GM19468 (cell line): ENCODE measurements around the gene RFX2.
A peak's percentile ranks its signal among the peaks of the same experiment; 100 is the strongest.

Source experiments
- ATAC-seq: cut with Tn5 transposase; IDR thresholded peaks from one replicate; pipeline ENCODE4 v1.9.1; 2021; ENCODE audit warnings: mild to moderate bottlenecking, moderate library complexity, moderate number of reproducible peaks; ENCODE audit not compliant: unreplicated experiment; ENCODE audit errors: extremely low read depth

The RFX2 gene

GRCh38 chr19:6110360-6110977, at the start of gene RFX2:
RFX2 (minus strand) TSS chr19:6110500; CDS start chr19:6047496, 63,004 bp downstream.
- ATAC-seq, result peak; percentile 95

GRCh38 chr19:6156033-6156432, 45.7 kb upstream of the RFX2 start:
- no peak for ATAC-seq

- no peak for ATAC-seq
These were observed 40.0 kb upstream of the RFX2 start for GRCh38 chr19:6150289-6150688.

GRCh38 chr19:6141217-6141616, 30.9 kb upstream of the RFX2 start:
- ATAC-seq, result no peak

- ATAC-seq, result no peak
These were observed 28.2 kb upstream of the RFX2 start for GRCh38 chr19:6138511-6138910.

DNA sequence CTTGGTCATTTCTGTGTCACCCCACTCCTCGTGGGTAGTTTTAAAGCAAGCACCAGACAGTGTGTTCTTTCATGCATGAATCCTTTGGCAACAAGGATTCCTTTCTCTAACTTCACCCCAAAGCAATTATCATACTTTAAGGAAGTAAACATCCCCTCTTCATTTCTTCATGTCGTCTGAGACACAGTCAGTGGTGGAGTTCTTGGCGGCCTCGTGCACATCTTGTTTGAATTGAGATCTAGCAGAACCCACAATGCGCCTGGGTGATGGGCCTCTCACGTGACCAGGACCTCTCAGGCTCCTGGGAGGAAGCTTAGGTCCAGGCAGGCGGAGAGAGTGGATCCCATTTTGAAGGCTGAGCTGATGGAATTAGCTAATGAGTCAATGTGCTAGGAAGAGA, 27.8 kb upstream of the RFX2 start:
- no peak for ATAC-seq

DNA sequence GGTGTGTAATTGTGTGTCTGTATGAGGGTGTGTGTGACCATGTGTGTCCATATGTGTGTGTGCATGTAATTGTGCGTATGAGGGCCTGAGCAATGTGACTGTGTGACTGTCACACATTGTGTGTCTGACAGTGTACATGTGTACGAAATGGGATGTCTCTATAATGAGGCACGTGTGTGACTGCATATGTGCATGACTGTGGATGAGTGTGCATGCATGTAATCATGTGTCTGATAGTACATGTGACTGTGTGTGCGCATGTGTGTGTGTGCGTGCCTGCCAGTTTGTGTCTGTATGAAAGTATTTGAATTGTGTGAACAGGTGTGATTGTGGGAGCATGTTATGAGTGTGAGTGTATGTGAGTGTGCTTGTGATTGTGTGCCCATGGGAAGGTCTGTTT, 22.9 kb upstream of the RFX2 start:
- no peak for ATAC-seq

DNA sequence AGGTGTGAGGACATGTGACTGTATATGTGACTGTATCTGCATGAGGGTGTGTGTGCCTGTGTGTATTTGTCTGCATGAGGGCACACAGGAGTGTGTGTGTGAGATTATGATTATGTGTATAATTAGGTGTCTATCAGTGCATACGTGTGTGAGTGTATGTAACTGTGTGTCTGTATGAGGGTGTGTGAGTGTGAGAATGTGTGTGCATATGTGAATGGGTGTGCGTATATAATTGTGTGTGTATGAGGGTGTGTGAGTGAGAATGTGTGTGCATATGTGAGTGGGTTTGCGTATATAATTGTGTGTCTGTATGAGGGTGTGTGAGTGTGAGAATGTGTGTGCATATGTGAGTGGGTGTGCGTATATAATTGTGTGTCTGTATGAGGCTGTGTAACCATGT, 22.2 kb upstream of the RFX2 start:
- no peak for ATAC-seq

DNA sequence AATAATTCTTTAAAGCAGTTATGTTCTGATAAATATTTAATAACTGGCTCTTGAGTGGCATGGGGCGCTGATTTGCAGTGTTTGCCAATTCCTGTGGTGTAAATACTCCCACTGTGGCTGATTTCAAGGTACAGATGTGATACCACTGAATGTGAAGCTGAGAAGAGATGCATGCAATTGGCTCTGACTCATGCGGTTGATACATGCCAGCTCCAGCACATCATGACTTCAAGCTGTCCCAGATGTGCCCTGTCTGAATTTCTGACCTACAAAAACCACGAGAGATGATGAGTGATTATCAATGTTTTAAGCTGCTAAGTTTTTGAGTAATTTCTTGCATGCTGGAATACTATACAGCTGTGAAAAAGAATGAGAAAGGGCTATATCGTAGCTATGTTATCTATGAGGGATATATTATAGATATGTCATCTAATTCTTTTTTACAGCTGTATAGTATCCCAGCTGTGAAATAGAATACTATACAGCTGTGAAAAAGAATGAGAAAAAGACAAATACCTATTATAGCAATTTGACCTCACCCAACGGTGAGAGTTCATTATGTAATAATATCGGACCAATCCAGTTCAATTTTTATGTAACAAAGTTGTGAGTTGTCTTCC, 17.5 kb upstream of the RFX2 start:
- no peak for ATAC-seq

GRCh38 chr19:6126335-6126974, 16.2 kb upstream of the RFX2 start:
- ATAC-seq, result no peak

DNA sequence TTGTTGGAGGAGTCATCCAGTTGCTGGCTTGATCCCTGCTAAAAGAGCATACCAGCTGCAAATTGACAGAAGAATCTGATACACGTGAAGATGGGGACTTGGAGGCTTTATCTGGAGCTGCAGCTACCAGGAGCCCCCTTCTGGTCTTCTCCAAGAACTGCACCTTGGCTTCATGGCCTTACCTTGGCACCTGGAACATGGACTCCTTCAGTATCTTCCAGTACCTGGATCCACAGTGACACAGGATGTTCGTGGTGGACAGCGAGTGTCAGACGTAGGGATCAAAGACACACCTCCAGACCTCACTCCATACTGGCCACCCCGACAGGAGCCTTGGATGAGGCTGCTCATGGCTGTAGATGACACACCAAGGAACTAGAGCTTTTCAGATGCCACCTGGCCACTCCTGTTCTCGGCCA, 15.3 kb upstream of the RFX2 start:
- ATAC-seq, result no peak

DNA sequence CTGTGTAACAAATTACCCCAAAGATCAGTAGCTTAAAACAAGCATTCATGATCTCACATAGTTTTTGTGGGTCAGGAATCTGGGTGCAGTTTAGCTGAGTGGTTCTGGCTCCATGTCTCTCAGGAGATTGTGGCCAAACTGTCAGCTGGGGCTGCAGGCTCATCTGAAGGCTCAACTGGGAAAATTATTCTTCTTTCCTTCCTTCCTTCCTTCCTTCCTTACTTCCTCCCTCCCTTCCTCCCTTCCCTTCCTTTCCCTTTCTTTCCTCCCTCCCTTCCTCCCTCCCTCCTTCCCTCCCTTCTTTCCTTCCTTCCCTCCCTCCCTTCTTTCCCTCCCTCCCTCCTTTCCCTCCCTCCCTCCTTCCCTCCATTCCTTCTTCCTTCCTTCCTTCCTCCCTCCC, 8.7 kb upstream of the RFX2 start:
- no peak for ATAC-seq

- ATAC-seq, result no peak
These were observed 7.7 kb upstream of the RFX2 start for GRCh38 chr19:6118043-6118442.

DNA sequence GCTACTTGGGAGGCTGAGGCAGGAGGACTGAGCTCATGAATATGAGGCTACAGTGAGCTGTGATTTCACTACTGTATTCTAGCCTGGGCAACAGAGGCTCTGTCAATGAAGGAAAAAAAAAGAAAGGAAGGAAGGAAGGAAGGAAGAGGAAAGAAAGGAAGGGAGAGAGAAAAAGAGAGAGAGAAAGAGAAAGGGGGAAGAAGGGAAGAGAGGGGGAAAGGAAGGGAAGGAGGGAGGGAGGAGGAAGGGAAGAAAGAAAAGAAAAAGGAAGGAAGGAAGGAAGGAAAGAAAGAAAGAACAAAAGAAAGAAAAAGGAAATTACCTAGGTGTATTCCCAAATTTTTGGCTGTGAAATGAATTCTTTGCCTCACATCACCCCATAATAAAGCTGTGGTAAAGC, 7.2 kb upstream of the RFX2 start:
- no peak for ATAC-seq

DNA sequence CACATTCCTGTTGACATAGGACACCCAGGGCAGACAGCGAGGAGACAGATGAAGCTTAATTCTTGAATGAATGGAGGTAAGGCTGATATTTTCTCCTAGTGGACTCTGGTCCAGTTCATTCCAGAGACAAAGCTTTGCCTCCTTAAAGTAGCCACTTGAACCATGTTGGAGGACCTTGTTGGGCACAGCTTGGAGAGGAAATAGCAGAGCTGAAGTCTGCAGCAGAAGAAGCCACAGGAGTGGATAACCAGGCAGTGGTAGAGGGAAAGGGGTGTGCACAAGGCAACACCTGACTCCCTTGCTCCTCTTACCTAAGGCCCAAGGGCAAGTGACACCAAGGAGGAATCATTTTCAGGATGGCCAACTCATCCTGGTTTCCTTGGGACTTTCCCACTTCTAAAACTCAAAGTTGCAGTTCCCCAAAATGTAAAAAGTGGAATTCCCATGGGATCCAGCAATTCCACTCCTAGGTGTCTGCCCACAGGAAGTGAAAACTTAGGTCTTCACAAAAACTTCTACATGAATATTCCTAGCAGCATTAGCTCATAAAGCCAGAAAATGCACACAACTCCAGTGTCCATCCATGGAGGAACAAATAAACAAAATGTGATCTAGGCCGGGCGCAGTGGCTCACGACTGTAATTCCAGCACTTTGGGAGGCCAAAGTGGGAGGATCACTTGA, 6.6 kb upstream of the RFX2 start:
- no peak for ATAC-seq

GRCh38 chr19:6115992-6116391, 5.7 kb upstream of the RFX2 start:
- ATAC-seq, result no peak

DNA sequence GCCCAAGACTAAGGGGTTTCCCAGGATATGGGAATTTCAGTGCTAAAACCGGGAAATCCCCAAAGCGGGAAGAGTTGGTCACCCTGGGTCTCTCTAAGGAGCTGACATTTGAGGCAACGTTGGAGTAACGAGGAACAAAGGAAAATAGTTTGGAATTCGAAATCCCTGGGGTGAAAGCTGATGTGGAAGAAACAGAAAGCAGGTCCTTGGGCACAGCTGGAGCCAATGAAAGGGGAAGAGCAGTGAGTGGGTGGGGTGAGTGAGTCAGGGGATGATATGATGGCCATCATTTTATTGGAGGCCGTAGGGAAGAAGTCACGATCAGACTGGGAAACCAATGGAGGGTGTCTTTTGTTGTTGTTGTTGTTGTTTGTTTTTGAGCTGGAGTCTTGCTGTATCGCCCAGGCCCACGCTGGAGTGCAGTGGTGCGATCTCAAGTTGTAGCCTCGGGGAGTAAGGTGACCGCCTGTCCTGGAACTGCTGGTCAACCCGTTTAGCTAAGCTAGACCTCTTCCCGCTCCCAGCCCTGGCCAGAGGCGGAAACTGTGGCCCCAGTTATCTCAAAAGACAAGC, 3.4 kb upstream of the RFX2 start:
- no peak for ATAC-seq

GRCh38 chr19:6109947-6110346, 353 bp downstream of the RFX2 start:
- ATAC-seq, result no peak

DNA sequence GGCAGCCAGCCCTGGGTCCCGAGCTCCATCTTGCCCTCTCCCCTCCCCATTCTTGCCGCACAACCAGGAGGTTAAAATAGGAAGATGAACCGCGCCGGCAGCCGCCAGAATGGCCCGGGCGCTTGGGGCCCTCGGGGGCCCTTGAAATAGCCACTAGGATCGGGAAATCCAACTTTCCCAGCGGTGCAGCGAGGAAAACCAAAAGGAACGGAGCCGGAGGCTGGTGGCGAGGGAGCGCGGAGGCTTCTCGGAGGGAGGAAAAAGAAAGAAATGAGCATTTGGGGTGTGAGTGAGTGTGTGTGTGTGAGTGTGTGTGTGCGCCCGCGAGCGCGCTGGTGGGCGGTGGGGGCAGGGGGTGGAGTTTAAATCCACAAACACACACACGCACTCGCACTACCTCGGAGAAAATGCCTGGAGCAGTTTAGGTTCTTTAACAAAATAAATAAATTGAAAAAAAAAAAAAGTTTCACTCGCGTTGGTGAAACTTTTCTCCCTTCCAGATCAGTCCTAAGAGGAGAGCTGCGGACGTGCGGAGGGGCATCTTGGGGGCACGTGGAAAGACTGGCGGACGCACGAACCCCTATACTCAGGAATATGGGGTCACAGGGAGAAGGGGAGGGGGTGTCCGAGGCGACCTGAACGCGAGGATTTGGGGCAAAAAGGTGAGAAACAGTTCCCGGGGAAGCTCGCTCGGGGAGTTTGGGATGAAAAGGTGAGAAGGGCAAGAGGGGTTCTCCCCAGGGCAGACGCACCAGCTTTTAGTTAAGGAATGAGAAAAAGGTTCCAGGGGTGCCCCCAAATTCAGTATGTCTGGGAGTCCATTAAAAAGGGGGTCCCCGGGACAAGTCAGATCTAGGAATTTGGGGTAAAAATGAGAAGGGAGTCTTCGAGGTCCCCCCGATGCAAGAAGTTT, 1.3 kb downstream of the RFX2 start:
- no peak for ATAC-seq
